ENCODE measurements around the gene PRKCZ.

GRCh38 chr1:2126331-2127186, 76.3 kb downstream of the PRKCZ start:
- no peak for TF ChIP-seq POLR2A (IDR thresholded peaks at IDR 0.05)
- no peak for TF ChIP-seq CTCF (IDR thresholded peaks at IDR 0.05)
- TF ChIP-seq POLR2AphosphoS5 (IDR thresholded peaks at IDR 0.05; ENCODE audit: insufficient read depth in 1 of 2, low read depth in 1 of 2), result no peak

Data from vagina (tissue), 2 donors.